HL-60/S4 (cell line): ENCODE results near the gene QSOX2.

Experiments
- in situ Hi-C: fragments of 300-500 bp; cut with MboI; formaldehyde crosslinking; loops from 2 replicates; pipeline ENCODE4 v1.14.3; 2022; ENCODE audit warnings: low sequenced_read_pairs

Gene QSOX2

GRCh38 chr9:136206602-136207275, 38.9 kb downstream of the QSOX2 start:
- in situ Hi-C loops, result no loop called here

- in situ Hi-C loops, result no loop called here
These were observed 40.0 kb downstream of the QSOX2 start for GRCh38 chr9:136205707-136205992.

GRCh38 chr9:136204838-136205706, 40.5 kb downstream of the QSOX2 start, which contains the start of gene LHX3:
Gene LHX3 (minus strand): TSS chr9:136205128. CDS start chr9:136205012, 116 bp downstream.
- in situ Hi-C loops, result no loop called here

- in situ Hi-C loops, result no loop called here
These were observed 41.3 kb downstream of the QSOX2 start for GRCh38 chr9:136204145-136204805.

GRCh38 chr9:136203408-136204144, 42.0 kb downstream of the QSOX2 start:
- in situ Hi-C loops, result no loop called here

- in situ Hi-C loops, result no loop called here
These were observed 42.9 kb downstream of the QSOX2 start for GRCh38 chr9:136202454-136203407.

GRCh38 chr9:136201609-136202453, 43.8 kb downstream of the QSOX2 start:
- in situ Hi-C loops, result no loop called here

GRCh38 chr9:136201174-136201573, 44.4 kb downstream of the QSOX2 start:
- in situ Hi-C loops, result no loop called here

- in situ Hi-C loops, result no loop called here
These were observed 45.2 kb downstream of the QSOX2 start for GRCh38 chr9:136200424-136200823.

GRCh38 chr9:136199391-136200288, 46.0 kb downstream of the QSOX2 start:
- in situ Hi-C loops, result no loop called here

- in situ Hi-C loops, result no loop called here
These were observed 47.0 kb downstream of the QSOX2 start for GRCh38 chr9:136198605-136199083.

- in situ Hi-C loops, result no loop called here
These were observed 47.5 kb downstream of the QSOX2 start for GRCh38 chr9:136197930-136198604.

- in situ Hi-C loops, result no loop called here
These were observed 48.3 kb downstream of the QSOX2 start for GRCh38 chr9:136197084-136197875.

GRCh38 chr9:136196404-136197083, 49.1 kb downstream of the QSOX2 start:
- in situ Hi-C loops, result no loop called here

GRCh38 chr9:136194540-136194939, 51.1 kb downstream of the QSOX2 start:
- in situ Hi-C loops, result no loop called here

- in situ Hi-C loops, result no loop called here
These were observed 51.7 kb downstream of the QSOX2 start for GRCh38 chr9:136193891-136194279.
